Nephron progenitor cell (in vitro differentiated cells): Measurements from ENCODE around the gene EFNA1.

Experiments
- DNase-seq: peaks from one replicate; pipeline ENCODE4 v3.0.0; 2021
- H3K27ac Mint-ChIP-seq: 2 replicates; pipeline ENCODE4 v1.8.0; 2021; ENCODE audit warnings: mild to moderate bottlenecking, moderate library complexity, mixed read lengths
- H3K27me3 Mint-ChIP-seq: 2 replicates; pipeline ENCODE4 v1.8.0; 2021; ENCODE audit warnings: mild to moderate bottlenecking, low read depth, mixed read lengths; ENCODE audit not compliant: poor library complexity
- H3K36me3 Mint-ChIP-seq: 2 replicates; pipeline ENCODE4 v1.8.0; 2021; ENCODE audit warnings: low read depth, mixed read lengths
- H3K4me1 Mint-ChIP-seq: 2 replicates; pipeline ENCODE4 v1.8.0; 2021; ENCODE audit warnings: mixed read lengths
- H3K4me3 Mint-ChIP-seq: 2 replicates; pipeline ENCODE4 v1.8.0; 2021; ENCODE audit warnings: mild to moderate bottlenecking, moderate library complexity, mixed read lengths
- H3K9me3 Mint-ChIP-seq: 2 replicates; pipeline ENCODE4 v1.8.0; 2021; ENCODE audit warnings: mild to moderate bottlenecking, moderate library complexity, mixed read lengths
- CTCF ChIP-seq: fragments of 200-600 bp; sonication (generic); IDR thresholded peaks from 2 replicates; pipeline ENCODE4 v1.5.0; 2021; ENCODE audit warnings: antibody characterized with exemption

The EFNA1 gene

GRCh38 chr1:155085504-155086127 is 42.1 kb upstream of the EFNA1 start:
- DNase-seq = peak; percentile 45
- Mint-ChIP-seq H3K36me3 (peaks cover 9% of the 10 kb centered on the region), H3K4me1 (peaks cover 49% of the 10 kb centered on the region), H3K9me3 (no peaks in the 10 kb centered on the region), H3K4me3 (peak overlapping the region; percentile 95), H3K27me3 (peaks cover 11% of the 10 kb centered on the region), H3K27ac (peak overlapping the region; percentile 99)
- no peak for TF ChIP-seq CTCF

GRCh38 chr1:155086128-155086741 is 41.4 kb upstream of the EFNA1 start:
- Mint-ChIP-seq H3K36me3 (peaks cover 9% of the 10 kb centered on the region), H3K9me3 (no peaks in the 10 kb centered on the region), H3K27me3 (peaks cover 8% of the 10 kb centered on the region), H3K4me1 (peaks cover 49% of the 10 kb centered on the region), H3K27ac (no peak overlapping the region), H3K4me3 (peak overlapping the region; percentile 57)
- peak; percentile 90 for DNase-seq
- peak; percentile 99 for TF ChIP-seq CTCF

GRCh38 chr1:155086856-155087535 is 40.7 kb upstream of the EFNA1 start:
- H3K36me3 Mint-ChIP-seq = peaks cover 9% of the 10 kb centered on the region
- H3K27me3 Mint-ChIP-seq = peaks cover 8% of the 10 kb centered on the region
- H3K4me3 Mint-ChIP-seq = no peak overlapping the region
- peaks cover 50% of the 10 kb centered on the region for H3K4me1 Mint-ChIP-seq
- TF ChIP-seq CTCF = no peak
- no peak overlapping the region for H3K27ac Mint-ChIP-seq
- no peaks in the 10 kb centered on the region for H3K9me3 Mint-ChIP-seq
- no peak for DNase-seq

GRCh38 chr1:155091071-155092051 is 36.3 kb upstream of the EFNA1 start:
- H3K4me3 Mint-ChIP-seq = no peak overlapping the region
- H3K9me3 Mint-ChIP-seq = no peaks in the 10 kb centered on the region
- H3K27me3 Mint-ChIP-seq = peaks cover 4% of the 10 kb centered on the region
- peak; percentile 98 for TF ChIP-seq CTCF
- no peak overlapping the region for H3K27ac Mint-ChIP-seq
- peaks cover 9% of the 10 kb centered on the region for H3K36me3 Mint-ChIP-seq
- peak; percentile 94 for DNase-seq
- peaks cover 58% of the 10 kb centered on the region for H3K4me1 Mint-ChIP-seq

GRCh38 chr1:155092131-155092530 is 35.5 kb upstream of the EFNA1 start:
- Mint-ChIP-seq H3K27me3 (peaks cover 4% of the 10 kb centered on the region), H3K9me3 (no peaks in the 10 kb centered on the region), H3K36me3 (peaks cover 8% of the 10 kb centered on the region), H3K4me3 (no peak overlapping the region), H3K4me1 (peaks cover 57% of the 10 kb centered on the region), H3K27ac (no peak overlapping the region)
- no peak for DNase-seq
- no peak for TF ChIP-seq CTCF
